T-helper 1 cell treated with Interleukin-12 subunit alpha and Interleukin-12 subunit beta and Interleukin-4 antibody, amounts not matched to agents 30 ng/mL and 1 ng/mL, for 36 hours (primary cell): Measurements from ENCODE around the gene WDR90. TPM values are rescaled to one million over a fixed set of nuclear protein-coding genes. Genes with fewer than 3 reads are reported as not detected.

Source experiments
- intact Hi-C: fragments of 100-400 bp; cut with micrococcal nuclease; formaldehyde crosslinking; loops from one replicate; pipeline ENCODE4 v1.15.1; 2024
- total RNA-seq: library from RNA; stranded (reverse); gene quantifications from 2 replicates; pipeline ENCODE4 v1.2.3, GENCODE V29; 2022

The WDR90 gene
- total RNA-seq, 1 donor from 2014 or later, result 53.6 TPM

- intact Hi-C loops, result no loop called here
These were observed 23.0 kb upstream of the WDR90 start for GRCh38 chr16:625977-626765.

- intact Hi-C loops, result no loop called here
These were observed 22.2 kb upstream of the WDR90 start for GRCh38 chr16:626787-627453.

GRCh38 chr16:627454-628239, 21.5 kb upstream of the WDR90 start:
- intact Hi-C loops, result no loop called here

- intact Hi-C loops, result no loop called here
These were observed 20.7 kb upstream of the WDR90 start for GRCh38 chr16:628321-629061.

GRCh38 chr16:629185-629832, 19.9 kb upstream of the WDR90 start:
- intact Hi-C loops, result no loop called here

GRCh38 chr16:629833-630248, 19.3 kb upstream of the WDR90 start:
- intact Hi-C loops, result no loop called here

GRCh38 chr16:630249-630814, 18.8 kb upstream of the WDR90 start:
- intact Hi-C loops, result no loop called here

- intact Hi-C loops, result no loop called here
These were observed 18.3 kb upstream of the WDR90 start, which contains the start of gene WFIKKN1 for GRCh38 chr16:630815-631405. TSS of gene WFIKKN1 (plus strand) at chr16:630985. CDS start at chr16:631254, 269 bp downstream.

- intact Hi-C loops, result no loop called here
These were observed 17.3 kb upstream of the WDR90 start for GRCh38 chr16:631808-632358.

GRCh38 chr16:632486-633335, 16.5 kb upstream of the WDR90 start:
- intact Hi-C loops, result no loop called here

- intact Hi-C loops, result no loop called here
These were observed 15.7 kb upstream of the WDR90 start for GRCh38 chr16:633336-634050.

- intact Hi-C loops, result no loop called here
These were observed 15.0 kb upstream of the WDR90 start for GRCh38 chr16:634051-634670.

- intact Hi-C loops, result no loop called here
These were observed 14.2 kb upstream of the WDR90 start for GRCh38 chr16:634996-635395.

GRCh38 chr16:635573-636205, 13.5 kb upstream of the WDR90 start:
- intact Hi-C loops, result loop anchor here (1.0 kb wide), 5 partner anchors 14 to 265 kb away; partner anchors contain the start of genes CAPN15, MRPL28 and WDR90

GRCh38 chr16:636206-637080, 12.7 kb upstream of the WDR90 start, which contains the start of gene METTL26:
TSS of gene METTL26 (minus strand) at chr16:636305. CDS start at chr16:636290, 15 bp downstream.
- intact Hi-C loops, result loop anchor here (1.0 kb wide), 7 partner anchors 13 to 266 kb away; partner anchors contain the start of genes CAPN15, MRPL28, RHOT2 and WDR90
